Endodermal cell (in vitro differentiated cells): ENCODE results near the gene SPINK13. TPM values are rescaled to one million over a fixed set of nuclear protein-coding genes. Genes with fewer than 3 reads are reported as not detected.

Experiments
- DNase-seq: peaks from one replicate; pipeline ENCODE4 v3.0.0-alpha.2; 2017
- H3K27ac ChIP-seq: 2 replicates; pipeline ENCODE4 v1.5.1; 2013; ENCODE audit warnings: mild to moderate bottlenecking, low read depth, low read length, moderate library complexity
- H3K27me3 ChIP-seq: 2 replicates; pipeline ENCODE4 v1.6.1; 2013; ENCODE audit warnings: mild to moderate bottlenecking, low read length, moderate library complexity; ENCODE audit not compliant: insufficient read depth, control insufficient read depth, poor library complexity, severe bottlenecking
- H3K36me3 ChIP-seq: 2 replicates; pipeline ENCODE4 v1.7.0; 2013; ENCODE audit warnings: mild to moderate bottlenecking, low read length, moderate library complexity; ENCODE audit not compliant: control insufficient read depth, insufficient read depth
- H3K4me1 ChIP-seq: one replicate; pipeline ENCODE4 v1.7.0; 2013; ENCODE audit warnings: low read length; ENCODE audit not compliant: control insufficient read depth, insufficient read depth
- H3K4me3 ChIP-seq: 2 replicates; pipeline ENCODE4 v1.5.1; 2013; ENCODE audit warnings: mild to moderate bottlenecking, low read length, moderate library complexity
- H3K9ac ChIP-seq: 2 replicates; pipeline ENCODE4 v1.6.1; 2013; ENCODE audit warnings: mild to moderate bottlenecking, low read length, moderate library complexity; ENCODE audit not compliant: poor library complexity, severe bottlenecking; ENCODE audit errors: extremely low read depth
- H3K9me3 ChIP-seq: 2 replicates; pipeline ENCODE4 v1.6.1; 2013; ENCODE audit warnings: mild to moderate bottlenecking, low read length, moderate library complexity; ENCODE audit not compliant: control insufficient read depth
- H3K27ac Mint-ChIP-seq: 2 replicates; pipeline ENCODE4 v1.8.0; 2020; ENCODE audit warnings: mixed read lengths
- H3K27me3 Mint-ChIP-seq: 2 replicates; pipeline ENCODE4 v1.8.0; 2021; ENCODE audit warnings: mild to moderate bottlenecking, mixed read lengths; ENCODE audit not compliant: insufficient read depth
- H3K36me3 Mint-ChIP-seq: 2 replicates; pipeline ENCODE4 v1.8.0; 2020; ENCODE audit warnings: low read depth, mixed read lengths
- H3K4me1 Mint-ChIP-seq: 2 replicates; pipeline ENCODE4 v1.8.0; 2020; ENCODE audit warnings: mixed read lengths
- H3K4me3 Mint-ChIP-seq: 2 replicates; pipeline ENCODE4 v1.8.0; 2020; ENCODE audit warnings: mild to moderate bottlenecking, moderate library complexity, mixed read lengths
- H3K9me3 Mint-ChIP-seq: 2 replicates; pipeline ENCODE4 v1.8.0; 2020; ENCODE audit warnings: mild to moderate bottlenecking, mixed read lengths
- CTCF ChIP-seq: fragments of 200-600 bp; sonication (generic); conservative IDR thresholded peaks from 2 replicates; pipeline ENCODE4 v1.5.0; 2021; ENCODE audit warnings: antibody characterized with exemption, mild to moderate bottlenecking
- WGBS, 2 experiments: methylation state at CpG; one replicate each; pipeline versions ENCODE4 v1.1.5 to v1.1.7; 2013; ENCODE audit warnings: missing lambda C conversion rate in 2 of 2, mixed read lengths in 1 of 2; ENCODE audit not compliant: insufficient coverage in 1 of 2, insufficient read length in 1 of 2; 5-methylcytosine and 5-hydroxymethylcytosine counted together
- total RNA-seq, 2 donors: library from RNA; stranded (reverse); fragmentation: NEBNext Ultra II Directional in 1 of 2; extraction: Animal tissue kit (Norgen Biotek cat#: 25700) in 1 of 2; gene quantifications; 2 replicates in 1 of 2; 3 replicates in 1 of 2; pipeline ENCODE4 v1.2.1, GENCODE V29; 2021

The SPINK13 gene
- total RNA-seq, 2 donors from 2014 or later = not detected

DNA sequence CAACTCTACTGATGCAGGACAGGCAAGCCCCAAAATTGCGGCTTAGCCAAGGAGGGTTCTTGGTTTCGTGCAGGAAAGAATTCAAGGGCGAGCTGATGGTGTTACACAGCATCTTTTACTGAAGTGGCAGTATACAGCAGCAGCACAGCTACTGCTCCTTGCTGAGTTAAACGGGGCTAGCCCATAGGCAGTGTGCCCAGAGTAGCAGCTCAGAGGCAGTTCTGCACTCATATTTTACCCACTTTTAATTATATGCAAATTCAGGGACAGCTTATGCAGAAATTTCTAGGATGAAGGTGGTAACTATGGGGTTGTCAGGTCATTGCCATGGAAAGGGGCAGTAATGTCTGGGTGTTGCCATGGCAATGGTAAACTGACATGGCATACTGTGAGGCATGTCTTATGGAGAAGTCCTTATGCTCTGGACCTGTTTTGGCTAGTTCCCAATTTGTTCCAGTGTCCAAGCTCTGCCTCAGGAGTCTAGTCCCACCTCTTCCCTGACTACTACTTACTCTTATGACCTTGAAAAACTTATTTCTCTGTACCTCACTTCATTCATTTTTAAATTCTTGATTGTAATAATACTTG lies 64.8 kb downstream of the SPINK13 start:
- no peak for TF ChIP-seq CTCF
- WGBS, 2 experiments = 83 to 91% methylated on average over 4 of the region's 4 CpGs
- no peak overlapping the region for H3K4me3 ChIP-seq
- Mint-ChIP-seq H3K27me3 (peaks cover 20% of the 10 kb centered on the region), H3K9me3 (peaks cover 15% of the 10 kb centered on the region), H3K36me3 (no peaks in the 10 kb centered on the region), H3K4me1 (no peaks in the 10 kb centered on the region), H3K27ac (no peak overlapping the region), H3K4me3 (no peak overlapping the region)
- no peaks in the 10 kb centered on the region for H3K36me3 ChIP-seq
- H3K9ac ChIP-seq = no peak overlapping the region
- H3K9me3 ChIP-seq = no peaks in the 10 kb centered on the region
- no peak for DNase-seq
- H3K27me3 ChIP-seq = no peaks in the 10 kb centered on the region
- H3K4me1 ChIP-seq = no peaks in the 10 kb centered on the region
- no peak overlapping the region for H3K27ac ChIP-seq

- TF ChIP-seq CTCF = no peak
- H3K9ac ChIP-seq = no peak within 1 kb of the TSS
- Mint-ChIP-seq H3K27me3 (peaks cover 10% of the 10 kb centered on the region), H3K9me3 (peaks cover 8% of the 10 kb centered on the region), H3K36me3 (no peaks in the 10 kb centered on the region), H3K4me1 (no peaks in the 10 kb centered on the region), H3K4me3 (no peak within 1 kb of the TSS), H3K27ac (no peak within 1 kb of the TSS)
- no peaks in the 10 kb centered on the region for H3K9me3 ChIP-seq
- no peak within 1 kb of the TSS for H3K27ac ChIP-seq
- no peaks in the 10 kb centered on the region for H3K4me1 ChIP-seq
- H3K4me3 ChIP-seq = no peak within 1 kb of the TSS
- H3K36me3 ChIP-seq = no peaks in the 10 kb centered on the region
- no peaks in the 10 kb centered on the region for H3K27me3 ChIP-seq
- DNase-seq = no peak
- 88 to 89% methylated on average over 3 of the region's 3 CpGs for WGBS, 2 experiments
Measured at GRCh38 chr5:148335259-148335658, 66.7 kb downstream of the SPINK13 start, which contains the start of gene SPINK9. Gene SPINK9 (plus strand): TSS chr5:148335559. CDS start chr5:148335614, 55 bp downstream.

Other genes starting within 250 kb of the SPINK13 start
- 10 to 100 TPM in 1 of 2 donors, 1 to 10 TPM in 1; 2.6 to 12.4 TPM for gene SPINK5, start 204.8 kb upstream of the SPINK13 start, total RNA-seq
- gene SPINK14, start 100.2 kb upstream of the SPINK13 start, total RNA-seq = not detected
- not detected for gene SPINK6, start 65.8 kb upstream of the SPINK13 start, total RNA-seq
- not detected for gene MARCOL, start 30.3 kb upstream of the SPINK13 start, total RNA-seq
- gene SPINK7, start 43.6 kb downstream of the SPINK13 start, total RNA-seq = not detected
- gene SPINK9, start 66.8 kb downstream of the SPINK13 start, total RNA-seq = not detected
- 10 to 100 TPM; 45.4 to 49.7 TPM for gene FBXO38, start 115.2 kb downstream of the SPINK13 start, total RNA-seq